ENCODE measurements around the gene C17orf114.
A peak's percentile ranks its signal among the peaks of the same experiment; 100 is the strongest.

C17orf114 gene

GRCh38 chr17:4782652-4783051 is 19.5 kb downstream of the C17orf114 start:
- no peak overlapping the region for H2AK5ac ChIP-seq (ENCODE audit: low read depth, low read length)
- no peak overlapping the region for H4K8ac ChIP-seq (ENCODE audit: low read depth, low read length)
- H3K9ac ChIP-seq (ENCODE audit: low read depth, low read length, poor library complexity), result peak overlapping the region; percentile 67
- no peak overlapping the region for H3K14ac ChIP-seq (ENCODE audit: low read length)
- H3K18ac ChIP-seq (ENCODE audit: low read length), result no peak overlapping the region
- no peak overlapping the region for H3K27ac ChIP-seq (replicated peaks; ENCODE audit: low read length)
- peak overlapping the region; percentile 3 for H3K23ac ChIP-seq (ENCODE audit: low read depth, low read length, poor library complexity)
- no peak overlapping the region for H2BK5ac ChIP-seq (ENCODE audit: low read length)
- no peaks in the 10 kb centered on the region for H3K9me3 ChIP-seq (replicated peaks in 1 of 2; ENCODE audit: control insufficient read depth in 2 of 2, insufficient read depth in 1 of 2, low read depth in 1 of 2, low read length in 2 of 2)
- no peak for DNase-seq (ENCODE audit: low spot score)
- H3K4me3 ChIP-seq (ENCODE audit: low read length in 2 of 2), result no peak overlapping the region
- no peaks in the 10 kb centered on the region for H3K79me1 ChIP-seq (ENCODE audit: low read depth, low read length)
- H2BK120ac ChIP-seq (ENCODE audit: low read depth, low read length), result no peak overlapping the region
- no peak overlapping the region for H4K91ac ChIP-seq (ENCODE audit: low read depth, low read length, poor library complexity)
- no peak overlapping the region for H3K4ac ChIP-seq (ENCODE audit: low read length)
- H2AFZ ChIP-seq (ENCODE audit: low read length), result no peak overlapping the region
- no peaks in the 10 kb centered on the region for H3K36me3 ChIP-seq (replicated peaks in 1 of 2; ENCODE audit: control insufficient read depth in 2 of 2, insufficient read depth in 2 of 2, low read length in 2 of 2)
- H3K4me1 ChIP-seq (ENCODE audit: control insufficient read depth in 2 of 2, insufficient read depth in 1 of 2, low read depth in 1 of 2, low read length in 2 of 2), result no peaks in the 10 kb centered on the region
- no peaks in the 10 kb centered on the region for H3K27me3 ChIP-seq (ENCODE audit: control insufficient read depth in 3 of 3, insufficient read depth in 3 of 3, low read depth in 1 of 3, low read length in 3 of 3)
- no peak overlapping the region for H2BK12ac ChIP-seq (ENCODE audit: low read length)
- H3K4me2 ChIP-seq (ENCODE audit: insufficient read depth, low read length, poor library complexity, severe bottlenecking), result no peak overlapping the region
- H2BK15ac ChIP-seq (ENCODE audit: low read length), result no peak overlapping the region
- no CpG with 5 or more reads among the region's 28 CpGs for WGBS, 2 donors (ENCODE audit: extremely low coverage in 2 of 2, insufficient read length in 2 of 2, insufficient replicate concordance in 1 of 2)

DNA sequence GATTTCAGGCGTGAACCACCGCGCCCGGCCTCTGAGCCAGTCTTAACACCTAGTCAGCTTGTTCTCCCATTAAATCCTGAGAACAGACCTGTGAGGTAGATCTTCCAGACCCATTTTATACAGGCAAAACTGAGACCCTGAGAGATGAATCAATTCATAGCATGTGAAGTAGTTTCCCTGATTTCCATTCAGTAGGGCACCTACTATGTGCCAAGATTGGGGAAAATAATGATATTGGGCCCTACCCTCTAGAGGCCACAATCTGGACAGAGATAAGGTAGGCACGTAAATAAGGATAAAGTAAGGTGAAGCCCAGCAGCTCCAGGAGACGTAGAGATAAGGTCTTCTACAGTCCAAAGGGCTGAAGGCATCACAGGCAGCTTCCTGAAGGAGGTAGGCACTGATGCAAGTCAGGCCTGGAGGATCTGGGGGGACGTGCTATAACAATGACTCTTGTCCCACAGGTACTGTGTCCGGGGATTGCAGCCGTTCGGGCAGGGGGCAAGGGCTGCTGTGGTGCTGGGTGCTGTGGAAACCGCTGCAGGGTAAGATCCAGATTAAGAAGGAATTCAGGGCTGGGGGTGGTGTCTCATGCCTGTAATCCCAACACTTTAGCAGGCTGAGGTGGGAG is 21.7 kb downstream of the C17orf114 start:
- Histone ChIP-seq H3K4me2 (ENCODE audit: insufficient read depth, low read length, poor library complexity, severe bottlenecking) (no peak overlapping the region), H2BK12ac (ENCODE audit: low read length) (no peak overlapping the region), H3K36me3 (replicated peaks in 1 of 2; ENCODE audit: control insufficient read depth in 2 of 2, insufficient read depth in 2 of 2, low read length in 2 of 2) (no peaks in the 10 kb centered on the region), H2BK15ac (ENCODE audit: low read length) (no peak overlapping the region), H2AK5ac (ENCODE audit: low read depth, low read length) (no peak overlapping the region), H4K91ac (ENCODE audit: low read depth, low read length, poor library complexity) (no peak overlapping the region), H3K27me3 (ENCODE audit: control insufficient read depth in 3 of 3, insufficient read depth in 3 of 3, low read depth in 1 of 3, low read length in 3 of 3) (peaks cover 0 to 3% (median 0%) of the 10 kb centered on the region in 3 experiments), H3K9me3 (replicated peaks in 1 of 2; ENCODE audit: control insufficient read depth in 2 of 2, insufficient read depth in 1 of 2, low read depth in 1 of 2, low read length in 2 of 2) (no peaks in the 10 kb centered on the region), H3K14ac (ENCODE audit: low read length) (no peak overlapping the region), H2BK5ac (ENCODE audit: low read length) (no peak overlapping the region), H4K8ac (ENCODE audit: low read depth, low read length) (no peak overlapping the region), H3K79me1 (ENCODE audit: low read depth, low read length) (no peaks in the 10 kb centered on the region), H3K23ac (ENCODE audit: low read depth, low read length, poor library complexity) (no peak overlapping the region), H3K9ac (ENCODE audit: low read depth, low read length, poor library complexity) (no peak overlapping the region), H3K4me1 (ENCODE audit: control insufficient read depth in 2 of 2, insufficient read depth in 1 of 2, low read depth in 1 of 2, low read length in 2 of 2) (no peaks in the 10 kb centered on the region), H3K18ac (ENCODE audit: low read length) (no peak overlapping the region), H2AFZ (ENCODE audit: low read length) (no peak overlapping the region), H3K4ac (ENCODE audit: low read length) (no peak overlapping the region), H2BK120ac (ENCODE audit: low read depth, low read length) (no peak overlapping the region), H3K4me3 (ENCODE audit: low read length in 2 of 2) (no peak overlapping the region), H3K27ac (replicated peaks; ENCODE audit: low read length) (no peak overlapping the region)
- DNase-seq (ENCODE audit: low spot score), result no peak
- no CpG with 5 or more reads among the region's 11 CpGs for WGBS, 2 donors (ENCODE audit: extremely low coverage in 2 of 2, insufficient read length in 2 of 2, insufficient replicate concordance in 1 of 2)

GRCh38 chr17:4777969-4778760 is 24.0 kb downstream of the C17orf114 start:
- whole genome bisulfite sequencing, 2 donors (ENCODE audit: extremely low coverage in 2 of 2, insufficient read length in 2 of 2, insufficient replicate concordance in 1 of 2), result no CpG with 5 or more reads among the region's 9 CpGs
- peaks cover 0 to 6% (median 0%) of the 10 kb centered on the region in 3 experiments for H3K27me3 ChIP-seq (ENCODE audit: control insufficient read depth in 3 of 3, insufficient read depth in 3 of 3, low read depth in 1 of 3, low read length in 3 of 3)
- H2AK5ac ChIP-seq (ENCODE audit: low read depth, low read length), result no peak overlapping the region
- H3K18ac ChIP-seq (ENCODE audit: low read length), result no peak overlapping the region
- H3K9ac ChIP-seq (ENCODE audit: low read depth, low read length, poor library complexity), result no peak overlapping the region
- no peaks in the 10 kb centered on the region for H3K4me1 ChIP-seq (ENCODE audit: control insufficient read depth in 2 of 2, insufficient read depth in 1 of 2, low read depth in 1 of 2, low read length in 2 of 2)
- no peak overlapping the region for H3K4ac ChIP-seq (ENCODE audit: low read length)
- no peak overlapping the region for H2BK15ac ChIP-seq (ENCODE audit: low read length)
- H3K36me3 ChIP-seq (replicated peaks in 1 of 2; ENCODE audit: control insufficient read depth in 2 of 2, insufficient read depth in 2 of 2, low read length in 2 of 2), result no peaks in the 10 kb centered on the region
- no peaks in the 10 kb centered on the region for H3K79me1 ChIP-seq (ENCODE audit: low read depth, low read length)
- no peak overlapping the region for H4K91ac ChIP-seq (ENCODE audit: low read depth, low read length, poor library complexity)
- no peak overlapping the region for H2BK12ac ChIP-seq (ENCODE audit: low read length)
- no peak for DNase-seq (ENCODE audit: low spot score)
- H3K4me3 ChIP-seq (ENCODE audit: low read length in 2 of 2), result no peak overlapping the region
- no peak overlapping the region for H3K4me2 ChIP-seq (ENCODE audit: insufficient read depth, low read length, poor library complexity, severe bottlenecking)
- H3K9me3 ChIP-seq (replicated peaks in 1 of 2; ENCODE audit: control insufficient read depth in 2 of 2, insufficient read depth in 1 of 2, low read depth in 1 of 2, low read length in 2 of 2), result no peaks in the 10 kb centered on the region
- H3K14ac ChIP-seq (ENCODE audit: low read length), result no peak overlapping the region
- no peak overlapping the region for H2AFZ ChIP-seq (ENCODE audit: low read length)
- no peak overlapping the region for H4K8ac ChIP-seq (ENCODE audit: low read depth, low read length)
- no peak overlapping the region for H2BK5ac ChIP-seq (ENCODE audit: low read length)
- H3K23ac ChIP-seq (ENCODE audit: low read depth, low read length, poor library complexity), result no peak overlapping the region
- no peak overlapping the region for H2BK120ac ChIP-seq (ENCODE audit: low read depth, low read length)
- H3K27ac ChIP-seq (replicated peaks; ENCODE audit: low read length), result no peak overlapping the region

- no peak overlapping the region for H2BK15ac ChIP-seq (ENCODE audit: low read length)
- H4K91ac ChIP-seq (ENCODE audit: low read depth, low read length, poor library complexity), result no peak overlapping the region
- H2AFZ ChIP-seq (ENCODE audit: low read length), result no peak overlapping the region
- H3K27me3 ChIP-seq (ENCODE audit: control insufficient read depth in 3 of 3, insufficient read depth in 3 of 3, low read depth in 1 of 3, low read length in 3 of 3), result peaks cover 0 to 23% (median 0%) of the 10 kb centered on the region in 3 experiments
- H3K36me3 ChIP-seq (replicated peaks in 1 of 2; ENCODE audit: control insufficient read depth in 2 of 2, insufficient read depth in 2 of 2, low read length in 2 of 2), result no peaks in the 10 kb centered on the region
- no peak overlapping the region for H3K18ac ChIP-seq (ENCODE audit: low read length)
- no CpG with 5 or more reads among the region's 10 CpGs for WGBS, 2 donors (ENCODE audit: extremely low coverage in 2 of 2, insufficient read length in 2 of 2, insufficient replicate concordance in 1 of 2)
- H3K4me1 ChIP-seq (ENCODE audit: control insufficient read depth in 2 of 2, insufficient read depth in 1 of 2, low read depth in 1 of 2, low read length in 2 of 2), result no peaks in the 10 kb centered on the region
- H3K23ac ChIP-seq (ENCODE audit: low read depth, low read length, poor library complexity), result peak overlapping the region; percentile 16
- peaks cover 0 to 2% of the 10 kb centered on the region in 2 donors for H3K9me3 ChIP-seq (replicated peaks in 1 of 2; ENCODE audit: control insufficient read depth in 2 of 2, insufficient read depth in 1 of 2, low read depth in 1 of 2, low read length in 2 of 2)
- no peak overlapping the region for H3K4me3 ChIP-seq (ENCODE audit: low read length in 2 of 2)
- no peak overlapping the region for H2BK5ac ChIP-seq (ENCODE audit: low read length)
- H3K9ac ChIP-seq (ENCODE audit: low read depth, low read length, poor library complexity), result no peak overlapping the region
- H3K27ac ChIP-seq (replicated peaks; ENCODE audit: low read length), result no peak overlapping the region
- H2AK5ac ChIP-seq (ENCODE audit: low read depth, low read length), result peak overlapping the region; percentile 25
- no peak for DNase-seq (ENCODE audit: low spot score)
- no peak overlapping the region for H2BK120ac ChIP-seq (ENCODE audit: low read depth, low read length)
- H2BK12ac ChIP-seq (ENCODE audit: low read length), result no peak overlapping the region
- no peaks in the 10 kb centered on the region for H3K79me1 ChIP-seq (ENCODE audit: low read depth, low read length)
- H3K4me2 ChIP-seq (ENCODE audit: insufficient read depth, low read length, poor library complexity, severe bottlenecking), result no peak overlapping the region
- no peak overlapping the region for H4K8ac ChIP-seq (ENCODE audit: low read depth, low read length)
- H3K4ac ChIP-seq (ENCODE audit: low read length), result no peak overlapping the region
- no peak overlapping the region for H3K14ac ChIP-seq (ENCODE audit: low read length)
These were observed 29.9 kb downstream of the C17orf114 start for GRCh38 chr17:4772235-4772613.

All from neuronal stem cell (in vitro differentiated cells).